GM15510 (cell line): ENCODE data around the gene TBXA2R.

Experiments
- POLR2A ChIP-seq: IDR thresholded peaks from 3 replicates; pipeline ENCODE4 v1.6.1; 2011; ENCODE audit warnings: borderline replicate concordance; ENCODE audit not compliant: insufficient read length; ENCODE audit errors: extremely low read depth

TBXA2R gene

GRCh38 chr19:3615524-3616135, 9.0 kb upstream of the TBXA2R start:
- no peak for TF ChIP-seq POLR2A

DNA sequence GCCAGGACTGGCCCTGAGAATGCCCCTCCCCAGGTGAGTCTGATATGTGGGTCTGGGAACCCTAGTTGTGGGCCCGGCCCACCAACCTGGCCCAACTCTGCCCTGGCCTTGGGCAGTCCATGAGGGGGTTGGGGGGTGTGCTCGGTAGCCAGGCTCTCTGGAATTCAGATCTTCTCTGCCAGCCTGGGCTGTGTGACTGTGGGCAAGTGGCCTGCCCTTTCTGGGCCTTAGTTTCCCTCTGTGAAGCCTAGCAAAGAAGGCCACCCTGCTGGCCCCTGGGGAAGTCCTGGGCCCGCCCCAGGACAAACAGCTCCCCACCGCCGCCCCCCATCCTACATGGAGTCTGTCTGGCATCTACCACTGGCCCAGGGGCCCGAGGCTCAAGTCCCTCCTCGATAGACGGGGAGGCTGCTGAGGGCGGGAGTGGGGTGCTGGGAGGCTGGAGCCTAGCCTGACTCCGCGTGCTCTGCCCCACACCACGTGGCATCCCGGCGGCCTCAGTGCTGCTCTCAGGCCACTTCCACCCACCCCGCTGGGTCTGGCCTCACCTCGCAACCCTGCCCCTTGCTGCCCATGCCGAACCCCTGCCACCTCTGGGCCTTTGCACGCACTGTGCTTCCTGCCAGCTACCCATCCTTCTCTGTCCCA, 8.3 kb upstream of the TBXA2R start:
- no peak for TF ChIP-seq POLR2A

DNA sequence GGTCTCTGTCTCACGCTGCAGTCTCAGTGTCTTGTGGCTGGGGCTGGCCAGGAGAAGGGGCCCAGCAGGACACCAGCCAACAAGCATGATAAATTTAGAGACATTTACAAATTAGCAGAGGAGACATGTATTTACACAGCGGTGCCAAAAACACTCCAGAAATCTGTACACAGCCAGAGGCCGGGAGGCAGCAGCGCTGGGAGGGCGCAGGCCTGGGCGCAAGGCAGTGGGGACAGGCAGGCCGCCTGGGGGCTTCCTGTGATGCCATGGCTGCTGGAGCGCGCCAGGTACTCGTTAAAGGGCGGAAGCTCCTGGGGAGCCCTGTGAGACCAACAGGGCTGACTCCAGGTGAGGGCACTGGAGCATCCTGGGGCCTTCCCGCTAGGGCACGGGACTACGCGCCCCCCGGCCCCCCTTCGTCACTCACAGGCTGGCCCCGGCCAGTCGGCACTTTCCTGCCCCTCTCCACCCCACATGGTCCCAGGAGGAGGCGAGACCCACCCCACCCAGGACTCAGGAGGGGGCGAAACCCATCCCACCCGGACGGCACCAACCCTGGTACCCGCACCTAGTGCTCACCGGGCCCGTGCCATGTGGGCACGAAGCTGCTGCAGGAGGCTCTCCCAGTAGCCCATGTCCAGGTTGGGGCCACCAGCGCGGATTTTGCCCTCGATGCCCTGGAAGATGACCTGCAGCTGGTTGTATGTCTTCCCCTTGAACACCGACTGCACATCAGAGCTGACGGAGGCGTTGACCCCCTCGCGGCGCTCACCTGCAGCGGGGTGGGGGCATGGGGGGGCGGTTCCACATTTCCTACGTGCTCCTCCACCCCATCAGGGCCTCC, 7.4 kb upstream of the TBXA2R start:
- no peak for TF ChIP-seq POLR2A

GRCh38 chr19:3612901-3613741, 6.4 kb upstream of the TBXA2R start:
- TF ChIP-seq POLR2A: no peak

GRCh38 chr19:3612330-3612729, 5.7 kb upstream of the TBXA2R start:
- TF ChIP-seq POLR2A: no peak

DNA sequence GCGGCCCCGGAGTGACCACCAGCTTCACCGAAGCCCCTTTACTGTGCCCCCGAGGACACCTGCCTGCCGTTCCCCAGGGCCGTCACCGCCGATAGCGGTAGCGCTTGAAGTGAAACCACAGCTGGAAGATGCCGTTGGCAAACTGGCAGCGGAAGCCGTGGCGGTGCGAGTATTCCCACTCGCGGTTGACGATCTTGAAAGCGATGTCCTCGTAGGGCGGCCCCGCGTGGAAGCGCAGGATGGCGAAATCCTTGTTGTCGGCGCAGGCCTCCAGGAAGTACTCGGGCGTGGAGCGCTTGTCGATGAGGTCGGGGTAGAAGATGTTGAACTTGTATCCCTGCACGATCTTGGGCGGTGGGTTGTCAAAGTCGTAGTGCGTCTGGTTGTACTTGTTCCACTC, 5.2 kb upstream of the TBXA2R start:
- no peak for TF ChIP-seq POLR2A

- no peak for TF ChIP-seq POLR2A
Observed at GRCh38 chr19:3610745-3611717, 4.4 kb upstream of the TBXA2R start.

- no peak for TF ChIP-seq POLR2A
Observed at GRCh38 chr19:3609779-3610719, 3.4 kb upstream of the TBXA2R start.

- TF ChIP-seq POLR2A: no peak
Observed at GRCh38 chr19:3608750-3609322, 2.2 kb upstream of the TBXA2R start.

DNA sequence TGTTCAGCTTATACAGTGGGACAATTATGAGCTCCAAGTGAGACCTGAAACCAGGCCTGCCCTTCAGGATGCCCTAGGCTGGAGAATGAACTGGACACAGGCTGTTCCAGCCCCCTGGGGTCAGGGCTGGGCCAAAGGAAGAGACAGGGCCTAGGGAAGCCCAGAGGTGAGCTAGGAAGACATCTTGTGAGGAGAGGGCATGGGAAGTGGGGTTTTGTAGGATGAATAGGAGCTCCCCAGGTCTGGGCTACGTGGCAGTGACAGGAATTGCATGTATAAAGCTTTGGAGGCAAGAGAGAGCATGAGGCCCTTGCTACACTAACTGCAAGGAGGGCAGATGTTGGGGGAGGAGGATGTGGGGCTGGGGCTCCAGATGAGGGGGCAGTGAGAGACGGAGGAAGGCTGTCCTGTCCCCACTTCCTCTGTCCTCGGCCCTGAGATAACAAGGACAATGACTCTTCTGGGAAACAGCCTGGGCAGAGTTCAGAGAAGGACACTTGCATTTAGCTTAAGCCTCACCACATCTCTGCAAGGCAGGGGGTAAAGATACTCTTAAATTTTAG, 1.5 kb upstream of the TBXA2R start:
- TF ChIP-seq POLR2A: no peak

GRCh38 chr19:3607303-3608078, 816 bp upstream of the TBXA2R start:
- TF ChIP-seq POLR2A: no peak
